Neural cell (in vitro differentiated cells): ENCODE data around the gene CLNK. TPM values are rescaled to one million over a fixed set of nuclear protein-coding genes. Genes with fewer than 3 reads are reported as not detected.

ENCODE experiments used
- H2AFZ ChIP-seq: fragments of 200-600, 300-800 bp; sonication (generic), shearing (Covaris generic); 2 replicates; pipeline ENCODE4 v1.6.0; 2014; ENCODE audit warnings: low read depth, mild to moderate bottlenecking, antibody characterized with exemption, low read length, moderate library complexity
- H3F3A ChIP-seq: fragments of 200-600 bp; shearing (Covaris generic); 2 replicates; pipeline ENCODE4 v1.6.1; 2016; ENCODE audit warnings: mild to moderate bottlenecking, moderate library complexity, mixed read lengths, antibody characterized with exemption, low read length; ENCODE audit not compliant: insufficient read depth, poor library complexity, severe bottlenecking
- H3K27ac ChIP-seq: fragments of 200-600, 300-800 bp; sonication (generic), shearing (Covaris generic); 2 replicates; pipeline ENCODE4 v1.5.1; 2014; ENCODE audit warnings: mild to moderate bottlenecking, low read length, moderate library complexity
- H3K27me3 ChIP-seq: fragments of 300-800, 200-600 bp; sonication (generic), shearing (Covaris generic); 2 replicates; pipeline ENCODE4 v1.6.0; 2014; ENCODE audit warnings: mild to moderate bottlenecking, low read depth, low read length, moderate library complexity; ENCODE audit not compliant: insufficient read depth
- H3K36me3 ChIP-seq: fragments of 300-800, 200-600 bp; sonication (generic), shearing (Covaris generic); 2 replicates; pipeline ENCODE4 v1.5.1; 2014; ENCODE audit warnings: mild to moderate bottlenecking, antibody characterized with exemption, low read length, moderate library complexity; ENCODE audit not compliant: insufficient read depth
- H3K4me2 ChIP-seq: fragments of 300-800, 200-600 bp; sonication (generic), shearing (Covaris generic); 2 replicates; pipeline ENCODE4 v1.6.0; 2014; ENCODE audit warnings: mild to moderate bottlenecking, low read length
- H3K4me3 ChIP-seq: fragments of 300-800, 200-600 bp; sonication (generic), shearing (Covaris generic); 2 replicates; pipeline ENCODE4 v1.5.1; 2014; ENCODE audit warnings: mild to moderate bottlenecking, low read length, moderate library complexity
- H3K79me2 ChIP-seq: fragments of 200-600 bp; shearing (Covaris generic); replicated peaks from 2 replicates; pipeline ENCODE4 v1.6.0; 2014; ENCODE audit warnings: mild to moderate bottlenecking, low read length, moderate library complexity; ENCODE audit not compliant: insufficient read depth
- H3K9ac ChIP-seq: fragments of 300-800, 200-600 bp; sonication (generic), shearing (Covaris generic); 2 replicates; pipeline ENCODE4 v1.6.1; 2016; ENCODE audit warnings: mild to moderate bottlenecking, low read length, mixed read lengths
- H3K9me2 ChIP-seq: fragments of 200-600 bp; shearing (Covaris generic); 2 replicates; pipeline ENCODE4 v1.6.1; 2016; ENCODE audit warnings: mild to moderate bottlenecking, low read length, mixed read lengths; ENCODE audit not compliant: insufficient read depth
- H3K9me3 ChIP-seq: fragments of 200-600, 300-800 bp; sonication (generic), shearing (Covaris generic); 2 replicates; pipeline ENCODE4 v1.6.1; 2016; ENCODE audit warnings: mild to moderate bottlenecking, mixed run types, low read length, moderate library complexity, mixed read lengths
- H4K20me1 ChIP-seq: fragments of 200-600 bp; shearing (Covaris generic); 2 replicates; pipeline ENCODE4 v1.6.1; 2016; ENCODE audit warnings: mild to moderate bottlenecking, mixed run types; ENCODE audit not compliant: insufficient read depth
- EP300 ChIP-seq: fragments of 450-650 bp; conservative IDR thresholded peaks from 2 replicates; pipeline ENCODE4 v1.6.1; 2014; ENCODE audit warnings: antibody characterized with exemption, mild to moderate bottlenecking, moderate library complexity; ENCODE audit not compliant: poor library complexity, severe bottlenecking
- EZH2 ChIP-seq: fragments of 200-600, 300-800 bp; shearing (Covaris generic), sonication (generic); IDR thresholded peaks from 2 replicates; pipeline ENCODE4 v1.6.1; 2014; ENCODE audit warnings: antibody characterized with exemption, low read length, borderline replicate concordance, mild to moderate bottlenecking; ENCODE audit not compliant: insufficient read depth, poor library complexity, severe bottlenecking
- MXI1 ChIP-seq: fragments of 450-650 bp; conservative IDR thresholded peaks from 2 replicates; pipeline ENCODE4 v1.6.1; 2014; ENCODE audit warnings: antibody characterized with exemption, mild to moderate bottlenecking; ENCODE audit not compliant: poor library complexity, severe bottlenecking
- POLR2AphosphoS5 ChIP-seq: IDR thresholded peaks from 2 replicates; pipeline ENCODE4 v1.6.1; 2012
- RAD21 ChIP-seq: fragments of 450-650 bp; conservative IDR thresholded peaks from 2 replicates; pipeline ENCODE4 v1.6.1; 2014; ENCODE audit warnings: antibody characterized with exemption, mild to moderate bottlenecking, moderate library complexity
- SMC3 ChIP-seq: fragments of 450-650 bp; conservative IDR thresholded peaks from 2 replicates; pipeline ENCODE4 v1.6.1; 2014; ENCODE audit warnings: antibody characterized with exemption, mild to moderate bottlenecking, moderate library complexity; ENCODE audit not compliant: poor library complexity
- TAF1 ChIP-seq: IDR thresholded peaks from 2 replicates; pipeline ENCODE4 v1.6.1; 2012; ENCODE audit warnings: low read depth
- polyA plus RNA-seq: library from polyadenylated mRNA; depleted of rRNA; stranded (reverse); fragments of >200 nt; gene quantifications from 2 replicates; pipeline ENCODE4 v1.2.3, GENCODE V29; 2014
- TF ChIP-seq, protein P1 (sequence below): IDR thresholded peaks from 2 replicates; pipeline ENCODE4 v1.6.1; 2012; ENCODE audit warnings: borderline replicate concordance
- TF ChIP-seq, protein P2 (sequence below): fragments of 450-650 bp; IDR thresholded peaks from 2 replicates; pipeline ENCODE4 v1.5.1; 2014; ENCODE audit warnings: antibody characterized with exemption, mild to moderate bottlenecking, moderate library complexity; ENCODE audit not compliant: poor library complexity, severe bottlenecking

CLNK gene
- polyA plus RNA-seq, 1 donor from 2014 or later, result not detected

DNA sequence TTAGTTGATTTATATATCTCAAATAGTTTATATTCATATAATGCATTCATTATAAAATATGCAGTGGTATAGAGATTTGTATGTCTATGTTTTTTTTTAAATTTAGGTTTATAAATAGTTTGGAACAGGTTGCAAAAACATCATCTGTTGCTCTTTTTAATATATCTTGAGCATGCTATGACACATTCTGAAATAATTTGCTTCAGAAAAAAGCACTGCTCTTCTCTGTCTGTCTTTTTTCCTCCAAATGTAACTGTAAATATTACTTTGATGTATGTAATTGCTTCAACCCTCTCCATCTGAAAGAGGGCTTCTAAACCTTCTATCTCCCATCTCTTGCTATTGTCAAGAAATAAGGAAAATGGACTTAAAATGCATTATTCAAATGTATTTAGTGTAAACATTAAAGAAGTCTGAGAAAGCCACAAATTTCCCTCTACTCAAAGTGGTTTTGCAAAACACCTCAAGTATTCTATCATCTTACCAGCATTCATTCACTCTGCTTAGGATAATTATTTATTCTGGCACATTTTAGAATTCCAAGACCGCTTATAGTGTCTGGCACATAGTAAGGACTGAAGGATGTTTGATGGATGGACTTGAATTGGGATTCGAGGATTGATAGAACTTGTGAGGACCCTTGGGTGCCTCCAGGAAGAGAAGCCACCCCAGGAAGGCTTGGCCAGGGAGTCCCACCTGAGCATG, 87.8 kb downstream of the CLNK start:
- Histone ChIP-seq H3F3A (no peaks in the 10 kb centered on the region), H2AFZ (no peak overlapping the region), H3K27ac (no peak overlapping the region), H3K79me2 (no peaks in the 10 kb centered on the region), H3K27me3 (no peaks in the 10 kb centered on the region), H3K4me3 (no peak overlapping the region), H3K9me3 (no peaks in the 10 kb centered on the region), H3K9me2 (no peaks in the 10 kb centered on the region), H3K4me2 (no peak overlapping the region), H4K20me1 (no peaks in the 10 kb centered on the region), H3K9ac (no peak overlapping the region), H3K36me3 (no peaks in the 10 kb centered on the region)
- TF ChIP-seq EP300 (no peak), EZH2 (no peak), POLR2AphosphoS5 (no peak), SMC3 (no peak), RAD21 (no peak), TAF1 (no peak), MXI1 (no peak)
- TF ChIP-seq, protein P1, sequence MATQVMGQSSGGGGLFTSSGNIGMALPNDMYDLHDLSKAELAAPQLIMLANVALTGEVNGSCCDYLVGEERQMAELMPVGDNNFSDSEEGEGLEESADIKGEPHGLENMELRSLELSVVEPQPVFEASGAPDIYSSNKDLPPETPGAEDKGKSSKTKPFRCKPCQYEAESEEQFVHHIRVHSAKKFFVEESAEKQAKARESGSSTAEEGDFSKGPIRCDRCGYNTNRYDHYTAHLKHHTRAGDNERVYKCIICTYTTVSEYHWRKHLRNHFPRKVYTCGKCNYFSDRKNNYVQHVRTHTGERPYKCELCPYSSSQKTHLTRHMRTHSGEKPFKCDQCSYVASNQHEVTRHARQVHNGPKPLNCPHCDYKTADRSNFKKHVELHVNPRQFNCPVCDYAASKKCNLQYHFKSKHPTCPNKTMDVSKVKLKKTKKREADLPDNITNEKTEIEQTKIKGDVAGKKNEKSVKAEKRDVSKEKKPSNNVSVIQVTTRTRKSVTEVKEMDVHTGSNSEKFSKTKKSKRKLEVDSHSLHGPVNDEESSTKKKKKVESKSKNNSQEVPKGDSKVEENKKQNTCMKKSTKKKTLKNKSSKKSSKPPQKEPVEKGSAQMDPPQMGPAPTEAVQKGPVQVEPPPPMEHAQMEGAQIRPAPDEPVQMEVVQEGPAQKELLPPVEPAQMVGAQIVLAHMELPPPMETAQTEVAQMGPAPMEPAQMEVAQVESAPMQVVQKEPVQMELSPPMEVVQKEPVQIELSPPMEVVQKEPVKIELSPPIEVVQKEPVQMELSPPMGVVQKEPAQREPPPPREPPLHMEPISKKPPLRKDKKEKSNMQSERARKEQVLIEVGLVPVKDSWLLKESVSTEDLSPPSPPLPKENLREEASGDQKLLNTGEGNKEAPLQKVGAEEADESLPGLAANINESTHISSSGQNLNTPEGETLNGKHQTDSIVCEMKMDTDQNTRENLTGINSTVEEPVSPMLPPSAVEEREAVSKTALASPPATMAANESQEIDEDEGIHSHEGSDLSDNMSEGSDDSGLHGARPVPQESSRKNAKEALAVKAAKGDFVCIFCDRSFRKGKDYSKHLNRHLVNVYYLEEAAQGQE, result no peak
- TF ChIP-seq, protein P2, sequence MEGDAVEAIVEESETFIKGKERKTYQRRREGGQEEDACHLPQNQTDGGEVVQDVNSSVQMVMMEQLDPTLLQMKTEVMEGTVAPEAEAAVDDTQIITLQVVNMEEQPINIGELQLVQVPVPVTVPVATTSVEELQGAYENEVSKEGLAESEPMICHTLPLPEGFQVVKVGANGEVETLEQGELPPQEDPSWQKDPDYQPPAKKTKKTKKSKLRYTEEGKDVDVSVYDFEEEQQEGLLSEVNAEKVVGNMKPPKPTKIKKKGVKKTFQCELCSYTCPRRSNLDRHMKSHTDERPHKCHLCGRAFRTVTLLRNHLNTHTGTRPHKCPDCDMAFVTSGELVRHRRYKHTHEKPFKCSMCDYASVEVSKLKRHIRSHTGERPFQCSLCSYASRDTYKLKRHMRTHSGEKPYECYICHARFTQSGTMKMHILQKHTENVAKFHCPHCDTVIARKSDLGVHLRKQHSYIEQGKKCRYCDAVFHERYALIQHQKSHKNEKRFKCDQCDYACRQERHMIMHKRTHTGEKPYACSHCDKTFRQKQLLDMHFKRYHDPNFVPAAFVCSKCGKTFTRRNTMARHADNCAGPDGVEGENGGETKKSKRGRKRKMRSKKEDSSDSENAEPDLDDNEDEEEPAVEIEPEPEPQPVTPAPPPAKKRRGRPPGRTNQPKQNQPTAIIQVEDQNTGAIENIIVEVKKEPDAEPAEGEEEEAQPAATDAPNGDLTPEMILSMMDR, result no peak

DNA sequence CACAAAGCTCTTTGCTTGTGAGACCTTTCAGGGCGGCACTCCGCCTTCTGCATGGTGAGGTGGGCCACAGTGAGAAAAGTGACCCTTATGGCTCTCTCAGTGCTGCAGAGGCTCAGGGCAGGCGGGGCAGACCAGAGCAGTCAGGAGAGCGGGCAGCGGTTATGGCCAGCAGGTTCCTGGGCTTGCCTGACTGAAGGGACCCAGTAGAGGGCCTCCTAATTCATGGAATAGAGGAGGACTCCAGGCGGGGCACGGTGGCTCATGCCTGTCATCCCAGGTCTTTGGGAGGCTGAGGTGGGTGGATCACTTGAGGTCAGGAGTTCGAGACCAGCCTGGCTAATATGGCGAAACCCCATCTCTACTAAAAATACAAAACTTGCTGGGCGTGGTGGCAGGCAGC, 91.4 kb downstream of the CLNK start:
- TF ChIP-seq EZH2, result no peak
- no peak for TF ChIP-seq MXI1
- TF ChIP-seq, protein P1, result no peak
- TF ChIP-seq, protein P2, result no peak
- no peak for TF ChIP-seq POLR2AphosphoS5
- no peak for TF ChIP-seq RAD21
- TF ChIP-seq SMC3, result no peak
- TF ChIP-seq TAF1, result no peak
- TF ChIP-seq EP300, result no peak
- no peak overlapping the region for H2AFZ ChIP-seq
- no peaks in the 10 kb centered on the region for H3K9me3 ChIP-seq
- H3K9me2 ChIP-seq, result no peaks in the 10 kb centered on the region
- H4K20me1 ChIP-seq, result no peaks in the 10 kb centered on the region
- H3K36me3 ChIP-seq, result no peaks in the 10 kb centered on the region
- no peak overlapping the region for H3K27ac ChIP-seq
- H3K79me2 ChIP-seq, result no peaks in the 10 kb centered on the region
- no peaks in the 10 kb centered on the region for H3K27me3 ChIP-seq
- no peaks in the 10 kb centered on the region for H3F3A ChIP-seq
- H3K4me3 ChIP-seq, result no peak overlapping the region
- H3K4me2 ChIP-seq, result no peak overlapping the region
- H3K9ac ChIP-seq, result no peak overlapping the region
